ENCODE measurements around the gene EXOC3. TPM values are rescaled to one million over a fixed set of nuclear protein-coding genes. Genes with fewer than 3 reads are reported as not detected.
"Not testable (repeated sequence)": the region's sequence is repeated elsewhere in the genome, so short reads cannot be mapped to it uniquely, and the experiment has no call there.

Gene EXOC3
- total and polyA plus RNA-seq, 11 donors, result 20.6 to 45.5 (median 42.8) TPM

- TF ChIP-seq POLR2A (IDR thresholded peaks at IDR 0.05), result no peak
- TF ChIP-seq, protein P1, sequence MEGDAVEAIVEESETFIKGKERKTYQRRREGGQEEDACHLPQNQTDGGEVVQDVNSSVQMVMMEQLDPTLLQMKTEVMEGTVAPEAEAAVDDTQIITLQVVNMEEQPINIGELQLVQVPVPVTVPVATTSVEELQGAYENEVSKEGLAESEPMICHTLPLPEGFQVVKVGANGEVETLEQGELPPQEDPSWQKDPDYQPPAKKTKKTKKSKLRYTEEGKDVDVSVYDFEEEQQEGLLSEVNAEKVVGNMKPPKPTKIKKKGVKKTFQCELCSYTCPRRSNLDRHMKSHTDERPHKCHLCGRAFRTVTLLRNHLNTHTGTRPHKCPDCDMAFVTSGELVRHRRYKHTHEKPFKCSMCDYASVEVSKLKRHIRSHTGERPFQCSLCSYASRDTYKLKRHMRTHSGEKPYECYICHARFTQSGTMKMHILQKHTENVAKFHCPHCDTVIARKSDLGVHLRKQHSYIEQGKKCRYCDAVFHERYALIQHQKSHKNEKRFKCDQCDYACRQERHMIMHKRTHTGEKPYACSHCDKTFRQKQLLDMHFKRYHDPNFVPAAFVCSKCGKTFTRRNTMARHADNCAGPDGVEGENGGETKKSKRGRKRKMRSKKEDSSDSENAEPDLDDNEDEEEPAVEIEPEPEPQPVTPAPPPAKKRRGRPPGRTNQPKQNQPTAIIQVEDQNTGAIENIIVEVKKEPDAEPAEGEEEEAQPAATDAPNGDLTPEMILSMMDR (IDR thresholded peaks at IDR 0.05), result no peak
- no peak for ATAC-seq
- peaks cover 0 to 12% (median 11%) of the 10 kb centered on the region in 12 donors for H3K4me1 ChIP-seq
- H3K27me3 ChIP-seq, result peaks cover 0 to 15% (median 0%) of the 10 kb centered on the region in 9 donors
- H3K27ac ChIP-seq, result no peak overlapping the region
- H3K4me3 ChIP-seq, result no peak overlapping the region
- intact Hi-C loops (cut with DNase I), result no loop called here
- WGBS, 4 donors, result 71 to 75% (median 75%) methylated on average over 12 to 21 of the region's 21 CpGs
- no peaks in the 10 kb centered on the region for H3K36me3 ChIP-seq
- H3K9me3 ChIP-seq, result no peaks in the 10 kb centered on the region
- peak in 1 of 5 donors; percentile 57 for DNase-seq
Observed at GRCh38 chr5:395156-395920, 47.6 kb upstream of the EXOC3 start.

DNA sequence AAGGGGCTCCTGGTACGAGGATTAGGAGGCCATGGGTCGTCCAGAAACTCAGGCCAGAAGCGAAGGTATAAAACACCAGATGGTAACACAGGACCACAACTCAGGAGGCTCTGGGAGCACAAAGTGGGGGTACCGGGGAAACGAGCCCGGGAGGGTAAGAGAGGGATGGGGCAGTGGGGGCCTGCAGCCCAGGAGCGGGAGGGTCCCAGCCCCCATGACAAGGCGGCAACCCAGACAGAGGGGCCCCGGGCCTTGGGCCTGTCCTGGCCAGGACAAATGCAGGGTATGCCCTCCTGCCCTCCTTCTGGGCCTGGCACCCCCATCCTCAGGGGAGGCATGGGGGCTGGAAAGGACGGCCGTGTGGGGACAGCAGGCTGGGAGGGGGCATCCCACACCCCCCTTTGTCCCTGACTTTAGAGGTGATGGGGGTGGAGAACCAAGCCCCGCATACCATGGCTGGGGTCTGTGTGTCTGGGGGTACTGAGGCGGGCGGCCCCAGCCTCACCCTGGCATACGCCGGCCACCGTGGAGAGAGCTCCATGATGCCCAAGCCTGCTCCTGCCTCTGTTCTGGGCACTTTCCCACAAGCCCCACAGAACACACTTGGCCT, 47.0 kb upstream of the EXOC3 start:
- H3K27ac ChIP-seq, result no peak overlapping the region
- WGBS, 4 donors, result 89 to 98% (median 93%) methylated on average over 10 to 17 of the region's 17 CpGs
- intact Hi-C loops (cut with DNase I), result no loop called here
- TF ChIP-seq, protein P1 (IDR thresholded peaks at IDR 0.05), result no peak
- no peak for TF ChIP-seq POLR2A (IDR thresholded peaks at IDR 0.05)
- peaks cover 0 to 17% (median 0%) of the 10 kb centered on the region in 9 donors for H3K27me3 ChIP-seq
- H3K4me1 ChIP-seq, result peaks cover 0 to 16% (median 11%) of the 10 kb centered on the region in 12 donors
- ATAC-seq (peak in 1 of 4 donors; percentile 7), DNase-seq (peak in 1 of 5 donors; percentile 57)
- H3K36me3 ChIP-seq, result no peaks in the 10 kb centered on the region
- H3K4me3 ChIP-seq, result no peak overlapping the region
- no peaks in the 10 kb centered on the region for H3K9me3 ChIP-seq

GRCh38 chr5:396531-396961, 46.4 kb upstream of the EXOC3 start:
- TF ChIP-seq, protein P1 (IDR thresholded peaks at IDR 0.05), result no peak
- no peak for TF ChIP-seq POLR2A (IDR thresholded peaks at IDR 0.05)
- ATAC-seq, result no peak
- H3K27ac ChIP-seq, result no peak overlapping the region
- 84 to 100% (median 95%) methylated on average over 10 to 13 of the region's 13 CpGs for WGBS, 4 donors
- DNase-seq, result peak in 1 of 5 donors; percentile 40
- no peak overlapping the region for H3K4me3 ChIP-seq
- peaks cover 0 to 16% (median 11%) of the 10 kb centered on the region in 12 donors for H3K4me1 ChIP-seq
- intact Hi-C loops (cut with DNase I), result no loop called here
- no peaks in the 10 kb centered on the region for H3K36me3 ChIP-seq
- no peaks in the 10 kb centered on the region for H3K9me3 ChIP-seq
- H3K27me3 ChIP-seq, result peaks cover 0 to 23% (median 0%) of the 10 kb centered on the region in 9 donors

DNA sequence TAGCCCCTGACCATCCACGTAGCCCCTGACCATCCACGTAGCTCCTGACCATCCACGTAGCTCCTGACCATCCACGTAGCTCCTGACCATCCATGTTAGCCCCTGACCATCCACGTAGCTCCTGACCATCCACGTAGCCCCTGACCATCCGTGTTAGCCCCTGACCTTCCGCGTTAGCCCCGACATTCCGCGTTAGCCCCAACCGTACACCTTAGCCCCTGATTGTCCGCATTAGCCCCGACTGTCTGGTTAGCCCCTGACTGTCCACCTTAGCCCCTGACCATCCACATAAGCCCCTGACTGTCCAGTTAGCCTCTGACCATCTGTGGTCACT, 44.9 kb upstream of the EXOC3 start:
- H3K36me3 ChIP-seq; H3K4me3 ChIP-seq; intact Hi-C loops (cut with DNase I); DNase-seq; H3K9me3 ChIP-seq; ATAC-seq; H3K27ac ChIP-seq: not testable (repeated sequence)
- 89 to 99% (median 96%) methylated on average over 15 of the region's 15 CpGs for WGBS, 4 donors
- peaks cover 0 to 16% (median 11%) of the 10 kb centered on the region in 12 donors for H3K4me1 ChIP-seq
- peaks cover 0 to 25% (median 0%) of the 10 kb centered on the region in 9 donors for H3K27me3 ChIP-seq
